B cell (primary cell): ENCODE data around the gene PMF1. TPM values are rescaled to one million over a fixed set of nuclear protein-coding genes. Genes with fewer than 3 reads are reported as not detected.

Experiments
- ATAC-seq: fragments of 200-7000 bp; cut with Tn5 transposase; one replicate; pipeline ENCODE4 v1.10.0; 2021; ENCODE audit warnings: low read depth, mild to moderate bottlenecking, moderate number of reproducible peaks, moderate library complexity
- CTCF ChIA-PET: fragments of 350-600 bp; sonication (Branson Sonifier 250); formaldehyde crosslinking; loops from one replicate; lab custom pipeline; 2021; ENCODE audit warnings: antibody characterized with exemption, inconsistent platforms; lab: Charles Lee
- POLR2A ChIA-PET: fragments of 350-600 bp; sonication (Branson Sonifier 250); formaldehyde crosslinking; loops from one replicate; lab custom pipeline; 2021; ENCODE audit warnings: antibody characterized with exemption; lab: Charles Lee
- DNase-seq: peaks from one replicate; pipeline ENCODE4 v3.0.0; 2013
- H2AFZ ChIP-seq: 2 replicates; pipeline ENCODE4 v1.6.1; 2012; ENCODE audit warnings: mild to moderate bottlenecking, low read depth, low read length; ENCODE audit not compliant: insufficient read depth, poor library complexity, severe bottlenecking
- H3K27ac ChIP-seq, 2 donors: 1 replicate in 1 of 2; 2 replicates in 1 of 2; pipeline ENCODE4 v1.5.1; 2012 to 2013; ENCODE audit warnings: low read length in 2 of 2, mild to moderate bottlenecking in 2 of 2, moderate library complexity in 1 of 2
- H3K27me3 ChIP-seq, 4 experiments: fragments of 200-600 bp in 1 of 4; sonication (generic) in 1 of 4; replicated peaks in 1 of 4; 1 replicate in 2 of 4; 2 replicates in 2 of 4; pipeline versions ENCODE4 v1.6.1 to v1.7.0; 2013 to 2016; ENCODE audit warnings: low read length in 3 of 4, mild to moderate bottlenecking in 2 of 4, mixed read lengths in 1 of 4, moderate library complexity in 1 of 4; ENCODE audit not compliant: insufficient read depth in 4 of 4, control insufficient read depth in 3 of 4; ENCODE audit errors: control extremely low read depth in 1 of 4
- H3K36me3 ChIP-seq, 2 experiments: replicated peaks in 1 of 2; 1 replicate in 1 of 2; 2 replicates in 1 of 2; pipeline versions ENCODE4 v1.6.1 to v1.7.1; 2013; ENCODE audit warnings: low read length in 1 of 2; ENCODE audit not compliant: insufficient read depth in 2 of 2, control insufficient read depth in 1 of 2; ENCODE audit errors: control extremely low read depth in 1 of 2, extremely low read depth in 1 of 2
- H3K4me1 ChIP-seq, 2 donors: fragments of 200-600 bp in 1 of 2; sonication (generic) in 1 of 2; 1 replicate in 1 of 2; 2 replicates in 1 of 2; pipeline versions ENCODE4 v1.5.1 to v1.6.1; 2013 to 2017; ENCODE audit warnings: low read length in 2 of 2; ENCODE audit not compliant: control insufficient read depth in 2 of 2, insufficient read depth in 2 of 2
- H3K4me2 ChIP-seq: replicated peaks from 2 replicates; pipeline ENCODE3; 2012; ENCODE audit warnings: mild to moderate bottlenecking, low read depth, low read length; ENCODE audit not compliant: poor library complexity, severe bottlenecking
- H3K4me3 ChIP-seq, 5 experiments: fragments of 200-600 bp in 1 of 5; sonication (generic) in 1 of 5; 1 replicate in 3 of 5; 2 replicates in 2 of 5; pipeline versions ENCODE4 v1.5.1 to v1.7.0; 2011 to 2016; ENCODE audit warnings: low read length in 4 of 5, mild to moderate bottlenecking in 4 of 5, low read depth in 2 of 5, control low read depth in 1 of 5, moderate library complexity in 1 of 5; ENCODE audit not compliant: insufficient read depth in 1 of 5; ENCODE audit errors: control extremely low read depth in 1 of 5, extremely low read depth in 1 of 5
- H3K79me2 ChIP-seq: fragments of 200-600 bp; sonication (generic); one replicate; pipeline ENCODE4 v1.6.0; 2016; ENCODE audit warnings: low read length; ENCODE audit not compliant: control insufficient read depth, insufficient read depth
- H3K9ac ChIP-seq: fragments of 200-600 bp; sonication (generic); 2 replicates; pipeline ENCODE4 v1.6.1; 2017; ENCODE audit warnings: mild to moderate bottlenecking, low read length, moderate library complexity
- H3K9me3 ChIP-seq, 3 donors: one replicate each; pipeline versions ENCODE4 v1.6.1 to v1.7.1; 2013; ENCODE audit warnings: low read length in 2 of 3; ENCODE audit not compliant: control insufficient read depth in 2 of 3, insufficient read depth in 1 of 3; ENCODE audit errors: control extremely low read depth in 1 of 3
- H4K20me1 ChIP-seq: 2 replicates; pipeline ENCODE4 v1.6.0; 2012; ENCODE audit warnings: mild to moderate bottlenecking, low read length; ENCODE audit not compliant: insufficient read depth, control insufficient read depth, poor library complexity, severe bottlenecking
- H3K27ac Mint-ChIP-seq: one replicate; pipeline ENCODE4 v1.8.0; 2021; ENCODE audit warnings: mixed read lengths
- H3K27me3 Mint-ChIP-seq: one replicate; pipeline ENCODE4 v1.8.0; 2021; ENCODE audit warnings: mixed read lengths
- H3K4me1 Mint-ChIP-seq: one replicate; pipeline ENCODE4 v1.8.0; 2021; ENCODE audit warnings: mixed read lengths
- H3K4me3 Mint-ChIP-seq: one replicate; pipeline ENCODE4 v1.8.0; 2021; ENCODE audit warnings: mixed read lengths
- H3K9me3 Mint-ChIP-seq: one replicate; pipeline ENCODE4 v1.8.0; 2022; ENCODE audit warnings: mixed read lengths; ENCODE audit not compliant: insufficient read depth
- CTCF ChIP-seq: fragments of 200-600 bp; IDR thresholded peaks from one replicate; pipeline ENCODE4 v1.8.0; 2022; ENCODE audit warnings: antibody characterized with exemption, mild to moderate bottlenecking
- EZH2 ChIP-seq: IDR thresholded peaks from 2 replicates; pipeline ENCODE4 v1.6.1; 2012; ENCODE audit warnings: borderline replicate concordance, low read depth, mild to moderate bottlenecking, moderate library complexity, low read length; ENCODE audit not compliant: insufficient read depth, poor library complexity, severe bottlenecking
- WGBS: methylation state at CpG from one replicate; pipeline ENCODE4 v1.1.5; 2013; ENCODE audit warnings: missing lambda C conversion rate; ENCODE audit not compliant: insufficient coverage; 5-methylcytosine and 5-hydroxymethylcytosine counted together
- intact Hi-C: fragments of 100-400 bp; cut with micrococcal nuclease; formaldehyde crosslinking; loops from one replicate; pipeline ENCODE4 v1.10.0; 2022
- polyA plus RNA-seq: library from polyadenylated mRNA; depleted of rRNA; stranded (reverse); fragments of >200 nt; gene quantifications from 2 replicates; pipeline ENCODE4 v1.2.3, GENCODE V29; 2012
- total RNA-seq, 2 donors: library from RNA; stranded (reverse); fragments of 120-200 nt in 1 of 2; gene quantifications; 1 replicate in 1 of 2; 2 replicates in 1 of 2; pipeline versions ENCODE4 v1.2.3 to v1.2.4, GENCODE V29; 2013 to 2022

The PMF1 gene
- total and polyA plus RNA-seq, 2 donors (not counting 1 experiment from before 2014, with no cell fraction given), result 58.3 to 101 TPM

- intact Hi-C loops, result no loop called here
- Mint-ChIP-seq H3K27me3 (peaks cover 7% of the 10 kb centered on the region), H3K9me3 (no peaks in the 10 kb centered on the region), H3K27ac (no peak overlapping the region), H3K4me1 (peaks cover 18% of the 10 kb centered on the region), H3K4me3 (peak overlapping the region; percentile 66)
- Histone ChIP-seq H4K20me1 (no peaks in the 10 kb centered on the region), H3K27ac (no peak overlapping the region), H3K9me3 (peaks cover 0 to 3% (median 0%) of the 10 kb centered on the region in 3 donors), H3K36me3 (peaks cover 0 to 13% of the 10 kb centered on the region in 2 experiments), H3K27me3 (peaks cover 0 to 12% (median 0%) of the 10 kb centered on the region in 4 experiments), H2AFZ (peak overlapping the region; percentile 75), H3K4me1 (peaks cover 14 to 15% of the 10 kb centered on the region in 2 donors), H3K9ac (peak overlapping the region; percentile 69), H3K79me2 (no peaks in the 10 kb centered on the region), H3K4me3 (peak overlapping the region in 3 of 5 experiments; percentile 44 to 60 (median 50)), H3K4me2 (peak overlapping the region; percentile 93)
- CTCF ChIA-PET, result interaction anchor here (1.5 to 2.1 kb wide), 2 partner anchors 21 to 73 kb away, joined by 5 to 10 read pairs; no protein-coding TSS in a partner anchor
- TF ChIP-seq EZH2, result no peak
- no peak for TF ChIP-seq CTCF
- ATAC-seq (no peak), DNase-seq (peak; percentile 33)
- 33% methylated on average over 6 of the region's 10 CpGs for WGBS
- POLR2A ChIA-PET, result no interaction called here
Observed at GRCh38 chr1:156246241-156246780, 33.5 kb downstream of the PMF1 start.

- Mint-ChIP-seq H3K9me3 (no peaks in the 10 kb centered on the region), H3K27ac (no peak overlapping the region), H3K4me3 (no peak overlapping the region), H3K4me1 (peaks cover 18% of the 10 kb centered on the region), H3K27me3 (peaks cover 7% of the 10 kb centered on the region)
- H3K27me3 ChIP-seq, result peaks cover 0 to 12% (median 0%) of the 10 kb centered on the region in 4 experiments
- no peak overlapping the region for H3K27ac ChIP-seq
- intact Hi-C loops, result no loop called here
- no peak overlapping the region for H3K4me2 ChIP-seq
- no peak overlapping the region for H3K4me3 ChIP-seq
- peaks cover 14 to 15% of the 10 kb centered on the region in 2 donors for H3K4me1 ChIP-seq
- ChIA-PET CTCF (interaction anchor here (1.4 to 2.1 kb wide), 3 partner anchors 21 to 101 kb away, joined by 3 to 10 read pairs (median 5); no protein-coding TSS in a partner anchor), POLR2A (no interaction called here)
- H3K79me2 ChIP-seq, result no peaks in the 10 kb centered on the region
- peaks cover 0 to 19% of the 10 kb centered on the region in 2 experiments for H3K36me3 ChIP-seq
- no peak for ATAC-seq
- H3K9ac ChIP-seq, result no peak overlapping the region
- 90% methylated on average over 15 of the region's 16 CpGs for WGBS
- DNase-seq, result no peak
- H2AFZ ChIP-seq, result no peak overlapping the region
- TF ChIP-seq EZH2 (no peak), CTCF (no peak)
- H4K20me1 ChIP-seq, result no peaks in the 10 kb centered on the region
- H3K9me3 ChIP-seq, result peaks cover 0 to 3% (median 0%) of the 10 kb centered on the region in 3 donors
Observed at GRCh38 chr1:156246781-156247459, 34.1 kb downstream of the PMF1 start.
